Upper lobe of left lung (tissue), 6 donors: ENCODE measurements around the gene GSTA3. TPM values are rescaled to one million over a fixed set of nuclear protein-coding genes. Genes with fewer than 3 reads are reported as not detected.
"Not testable (repeated sequence)": the region's sequence is repeated elsewhere in the genome, so short reads cannot be mapped to it uniquely, and the experiment has no call there.

Source experiments
- ATAC-seq, 2 donors: fragments of 200-7000 bp; cut with Tn5 transposase; one replicate each; pipeline ENCODE4 v1.9.1; 2022; ENCODE audit warnings: mild to moderate bottlenecking in 2 of 2, moderate library complexity in 2 of 2; ENCODE audit not compliant: low FRiP score in 2 of 2
- DNase-seq, 2 donors: peaks; one replicate each; pipeline ENCODE4 v3.0.0-alpha.2; 2019 to 2020
- H3K27ac ChIP-seq, 4 donors: fragments of 200-600 bp; sonication (generic); one replicate each; pipeline ENCODE4 v1.5.1; 2016 to 2019
- H3K27me3 ChIP-seq, 4 donors: fragments of 200-600 bp; sonication (generic); one replicate each; pipeline ENCODE4 v1.5.1; 2017 to 2019
- H3K36me3 ChIP-seq, 4 donors: fragments of 200-600 bp; sonication (generic); one replicate each; pipeline ENCODE4 v1.5.1; 2016 to 2019
- H3K4me1 ChIP-seq, 4 donors: fragments of 200-600 bp; sonication (generic); one replicate each; pipeline ENCODE4 v1.5.1; 2018 to 2019
- H3K4me3 ChIP-seq, 4 donors: fragments of 200-600 bp; sonication (generic); one replicate each; pipeline ENCODE4 v1.5.1; 2017 to 2019; ENCODE audit warnings: mild to moderate bottlenecking in 2 of 4, moderate library complexity in 1 of 4
- H3K9me3 ChIP-seq, 4 donors: fragments of 200-600 bp; sonication (generic); one replicate each; pipeline ENCODE4 v1.5.1; 2018 to 2019
- EP300 ChIP-seq, 4 donors: sonication (generic); formaldehyde crosslinking; IDR thresholded peaks; one replicate each; pipeline ENCODE4 v1.5.1; 2017; ENCODE audit warnings: antibody characterized with exemption in 4 of 4, control low read depth in 2 of 4
- POLR2A ChIP-seq, 4 donors: fragments of 450-650 bp; IDR thresholded peaks; one replicate each; pipeline ENCODE4 v1.5.1; 2016 to 2017; ENCODE audit warnings: antibody characterized with exemption in 4 of 4, mild to moderate bottlenecking in 2 of 4
- POLR2AphosphoS5 ChIP-seq, 2 donors: sonication (generic); formaldehyde crosslinking; IDR thresholded peaks; one replicate each; pipeline ENCODE4 v1.5.1; 2017; ENCODE audit warnings: antibody characterized with exemption in 2 of 2
- WGBS, 2 donors: methylation state at CpG; one replicate each; pipeline ENCODE4 v1.1.5; 2017 to 2018; 5-methylcytosine and 5-hydroxymethylcytosine counted together
- total RNA-seq, 6 donors: library from RNA; depleted of rRNA in 4 of 6; stranded (reverse); fragments of >200 nt in 4 of 6; gene quantifications; one replicate each; pipeline versions ENCODE4 v1.1.0 to v1.2.1, GENCODE V29; 2016 to 2021
- TF ChIP-seq, protein P1 (sequence below), 6 experiments: fragments of 450-650 bp in 4 of 6; fragments of 200-600 bp in 2 of 6; sonication (generic) in 2 of 6; IDR thresholded peaks; one replicate each; pipeline ENCODE4 v1.5.1; 2016 to 2019; ENCODE audit warnings: antibody characterized with exemption in 6 of 6
- donor health status: DM: no; HTN: no; CAD: no; lungs with moderate emphysema.
- donor health status: DM: no; HTN: yes; CAD: no; lungs with severe emphysema.

The GSTA3 gene
- total RNA-seq, 6 donors from 2014 or later = 0.46 to 2.0 (median 0.57) TPM; not detected in 1

GRCh38 chr6:52909131-52909530 is 367 bp downstream of the GSTA3 start:
- no peaks in the 10 kb centered on the region for H3K4me1 ChIP-seq
- DNase-seq (no peak), ATAC-seq (no peak)
- no peak overlapping the region for H3K4me3 ChIP-seq
- WGBS, 2 donors = 84 to 86% methylated on average over 3 of the region's 3 CpGs
- no peaks in the 10 kb centered on the region for H3K36me3 ChIP-seq
- TF ChIP-seq EP300 (IDR thresholded peaks at IDR 0.05) (no peak), POLR2AphosphoS5 (IDR thresholded peaks at IDR 0.05) (no peak), POLR2A (IDR thresholded peaks at IDR 0.05) (no peak)
- TF ChIP-seq, protein P1, sequence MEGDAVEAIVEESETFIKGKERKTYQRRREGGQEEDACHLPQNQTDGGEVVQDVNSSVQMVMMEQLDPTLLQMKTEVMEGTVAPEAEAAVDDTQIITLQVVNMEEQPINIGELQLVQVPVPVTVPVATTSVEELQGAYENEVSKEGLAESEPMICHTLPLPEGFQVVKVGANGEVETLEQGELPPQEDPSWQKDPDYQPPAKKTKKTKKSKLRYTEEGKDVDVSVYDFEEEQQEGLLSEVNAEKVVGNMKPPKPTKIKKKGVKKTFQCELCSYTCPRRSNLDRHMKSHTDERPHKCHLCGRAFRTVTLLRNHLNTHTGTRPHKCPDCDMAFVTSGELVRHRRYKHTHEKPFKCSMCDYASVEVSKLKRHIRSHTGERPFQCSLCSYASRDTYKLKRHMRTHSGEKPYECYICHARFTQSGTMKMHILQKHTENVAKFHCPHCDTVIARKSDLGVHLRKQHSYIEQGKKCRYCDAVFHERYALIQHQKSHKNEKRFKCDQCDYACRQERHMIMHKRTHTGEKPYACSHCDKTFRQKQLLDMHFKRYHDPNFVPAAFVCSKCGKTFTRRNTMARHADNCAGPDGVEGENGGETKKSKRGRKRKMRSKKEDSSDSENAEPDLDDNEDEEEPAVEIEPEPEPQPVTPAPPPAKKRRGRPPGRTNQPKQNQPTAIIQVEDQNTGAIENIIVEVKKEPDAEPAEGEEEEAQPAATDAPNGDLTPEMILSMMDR (IDR thresholded peaks at IDR 0.05) = no peak
- H3K27me3 ChIP-seq = no peaks in the 10 kb centered on the region
- H3K9me3 ChIP-seq = no peaks in the 10 kb centered on the region
- H3K27ac ChIP-seq = no peak overlapping the region

DNA sequence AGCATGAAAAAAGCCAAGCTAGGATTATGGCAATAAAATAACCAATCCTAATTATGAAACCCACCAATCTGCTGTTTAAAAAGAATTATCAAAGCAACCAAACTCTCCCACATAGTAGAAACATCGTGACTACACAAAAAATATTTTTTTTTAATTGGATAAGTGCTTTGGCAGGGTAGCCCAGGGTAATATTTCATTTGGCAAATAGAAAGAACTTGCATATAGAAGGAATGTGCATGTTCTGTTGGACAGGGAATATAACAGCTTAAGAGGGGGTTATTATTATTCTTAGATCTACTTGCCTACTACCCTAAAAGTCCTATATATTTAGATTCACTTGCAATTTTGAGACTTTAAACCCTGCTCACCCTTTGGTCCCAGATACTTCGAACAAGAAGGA is 972 bp downstream of the GSTA3 start:
- TF ChIP-seq POLR2A (IDR thresholded peaks at IDR 0.05) (no peak), EP300 (IDR thresholded peaks at IDR 0.05) (no peak), POLR2AphosphoS5 (IDR thresholded peaks at IDR 0.05) (no peak)
- TF ChIP-seq, protein P1 (IDR thresholded peaks at IDR 0.05) = no peak

GRCh38 chr6:52904562-52905279 is 4.8 kb downstream of the GSTA3 start:
- H3K27me3 ChIP-seq = no peaks in the 10 kb centered on the region
- 64 to 78% methylated on average over 6 of the region's 6 CpGs for WGBS, 2 donors
- TF ChIP-seq POLR2A (IDR thresholded peaks at IDR 0.05) (no peak), EP300 (IDR thresholded peaks at IDR 0.05) (no peak)
- TF ChIP-seq, protein P1 (IDR thresholded peaks at IDR 0.05) = no peak
- ATAC-seq = peak in 1 of 2 donors; percentile 39
- H3K27ac ChIP-seq = no peak overlapping the region
- no peaks in the 10 kb centered on the region for H3K4me1 ChIP-seq
- no peaks in the 10 kb centered on the region for H3K36me3 ChIP-seq
- H3K4me3 ChIP-seq = no peak overlapping the region
- no peak for DNase-seq
- H3K9me3 ChIP-seq = no peaks in the 10 kb centered on the region

More for the DNA sequence above, 972 bp downstream of the GSTA3 start:
- no peaks in the 10 kb centered on the region for H3K27me3 ChIP-seq
- DNase-seq (no peak), ATAC-seq (no peak)
- WGBS, 2 donors = 65 to 79% methylated on average over 2 of the region's 2 CpGs
- H3K36me3 ChIP-seq = no peaks in the 10 kb centered on the region
- no peak overlapping the region for H3K27ac ChIP-seq
- H3K9me3 ChIP-seq = no peaks in the 10 kb centered on the region
- H3K4me1 ChIP-seq = no peaks in the 10 kb centered on the region
- no peak overlapping the region for H3K4me3 ChIP-seq

DNA sequence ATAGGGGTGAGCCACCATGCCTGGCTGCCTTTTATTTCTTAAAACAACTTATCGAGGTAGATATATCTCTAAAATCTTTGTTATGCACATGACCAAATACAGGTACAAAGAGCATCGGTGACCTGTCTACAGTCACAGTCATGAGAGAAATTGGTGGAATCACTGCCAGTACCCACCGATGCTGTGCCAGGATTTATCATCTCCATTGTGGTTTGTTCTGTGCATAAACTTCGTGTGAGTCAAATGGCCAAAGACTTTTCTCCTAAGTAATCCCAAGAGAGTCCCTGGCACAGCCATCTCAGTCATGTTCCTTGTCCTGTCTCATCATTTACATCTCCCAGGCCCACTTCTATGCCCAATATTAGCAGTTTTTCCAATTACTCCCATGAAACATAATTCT is 9.0 kb downstream of the GSTA3 start:
- H3K27ac ChIP-seq = no peak overlapping the region
- ATAC-seq (no peak), DNase-seq (no peak)
- TF ChIP-seq POLR2A (IDR thresholded peaks at IDR 0.05) = no peak
- TF ChIP-seq, protein P1 (IDR thresholded peaks at IDR 0.05) = no peak
- TF ChIP-seq POLR2AphosphoS5 (IDR thresholded peaks at IDR 0.05) = no peak
- no peak for TF ChIP-seq EP300 (IDR thresholded peaks at IDR 0.05)
- no peak overlapping the region for H3K4me3 ChIP-seq
- H3K27me3 ChIP-seq = no peaks in the 10 kb centered on the region
- no peaks in the 10 kb centered on the region for H3K4me1 ChIP-seq
- H3K9me3 ChIP-seq = no peaks in the 10 kb centered on the region
- no peaks in the 10 kb centered on the region for H3K36me3 ChIP-seq
- WGBS, 2 donors = 84 to 92% methylated on average over 4 of the region's 4 CpGs

DNA sequence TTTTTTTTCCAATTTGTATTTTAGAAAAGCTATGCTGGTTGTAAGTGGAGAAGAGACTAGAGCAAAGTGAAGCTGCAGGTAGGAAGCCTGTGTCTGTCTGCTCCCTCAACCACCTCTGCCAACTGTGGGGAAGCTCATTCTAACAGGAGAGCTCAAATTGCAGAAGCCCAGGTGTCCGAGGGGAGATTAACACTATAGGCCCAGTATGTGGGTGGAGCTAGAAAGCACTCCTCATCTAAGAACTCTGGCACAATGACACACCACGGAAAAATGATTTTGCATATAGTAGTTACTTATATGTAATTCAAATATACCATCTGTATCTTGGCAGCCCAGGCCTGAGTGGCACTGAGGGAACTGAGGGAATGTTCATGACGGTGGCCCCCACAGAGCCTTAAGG is 13.7 kb downstream of the GSTA3 start:
- not testable (repeated sequence) for H3K36me3 ChIP-seq, DNase-seq, H3K9me3 ChIP-seq, H3K27me3 ChIP-seq, H3K4me1 ChIP-seq, H3K4me3 ChIP-seq, H3K27ac ChIP-seq, ATAC-seq
- WGBS, 2 donors = 50 to 80% methylated on average over 2 to 3 of the region's 3 CpGs
